SKM-1 treated with dmso at 0.1 percent for 144 hours (cell line): ENCODE results near the gene PAIP2.
"Not testable (repeated sequence)": the region's sequence is repeated elsewhere in the genome, so short reads cannot be mapped to it uniquely, and the experiment has no call there.

Experiments used
- DNase-seq: peaks from one replicate; lab custom pipeline; 2025; ENCODE audit not compliant: unreplicated experiment; lab: John Stamatoyannopoulos, UW

The PAIP2 gene

GRCh38 chr5:139409116-139409515 lies 67.5 kb downstream of the PAIP2 start:
- not testable (repeated sequence) for DNase-seq

GRCh38 chr5:139410121-139410992 lies 68.7 kb downstream of the PAIP2 start:
- DNase-seq = no peak

GRCh38 chr5:139410993-139411828 lies 69.6 kb downstream of the PAIP2 start:
- no peak for DNase-seq

GRCh38 chr5:139413153-139413552 lies 71.5 kb downstream of the PAIP2 start:
- no peak for DNase-seq

- DNase-seq = no peak
Observed at GRCh38 chr5:139413963-139414362, 72.3 kb downstream of the PAIP2 start.

GRCh38 chr5:139414581-139415130 lies 73.0 kb downstream of the PAIP2 start:
- DNase-seq = no peak

- no peak for DNase-seq
Observed at GRCh38 chr5:139415221-139415861, 73.7 kb downstream of the PAIP2 start.

GRCh38 chr5:139415869-139416268 lies 74.2 kb downstream of the PAIP2 start:
- no peak for DNase-seq

- no peak for DNase-seq
Observed at GRCh38 chr5:139416651-139417050, 75.0 kb downstream of the PAIP2 start.

GRCh38 chr5:139417214-139417613 lies 75.6 kb downstream of the PAIP2 start:
- no peak for DNase-seq

GRCh38 chr5:139418793-139419192 lies 77.1 kb downstream of the PAIP2 start:
- no peak for DNase-seq
